Measurements from ENCODE around the gene SLC12A3.
"Not testable (repeated sequence)": the region's sequence is repeated elsewhere in the genome, so short reads cannot be mapped to it uniquely, and the experiment has no call there.

The SLC12A3 gene

DNA sequence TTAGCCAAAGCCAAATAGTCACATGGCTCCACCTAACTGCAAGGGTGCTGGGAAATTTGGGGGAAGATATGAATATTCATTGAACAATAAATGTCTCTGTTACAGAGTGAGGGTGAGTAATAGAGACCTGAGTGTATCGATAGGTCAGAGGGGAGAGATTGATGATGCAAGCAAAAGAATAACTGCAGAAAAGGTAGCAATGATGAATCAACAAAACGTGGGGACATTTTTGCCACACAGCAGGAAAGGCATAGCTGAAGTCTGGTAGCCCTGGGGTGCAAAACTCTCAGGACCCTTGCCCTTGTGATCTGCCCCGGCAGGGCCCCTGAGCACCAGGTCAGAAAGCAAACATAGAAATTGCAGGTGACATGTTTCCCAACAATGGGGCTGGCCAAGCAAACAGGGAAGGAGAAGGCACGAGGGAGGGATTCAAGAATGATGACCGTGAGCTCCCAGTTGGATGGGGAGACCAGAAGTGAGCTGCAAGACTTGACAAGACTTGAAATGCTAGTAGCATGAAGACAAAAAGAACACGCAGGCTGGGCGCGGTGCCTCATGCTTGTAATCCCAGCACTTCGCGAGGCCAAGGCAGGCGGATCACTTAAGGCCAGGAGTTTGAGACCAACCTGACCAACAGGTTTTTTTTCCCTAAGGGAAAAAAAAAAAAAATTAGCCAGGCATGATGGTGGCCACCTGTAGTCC lies 54.2 kb downstream of the SLC12A3 start:
- no peak for DNase-seq (ENCODE audit: low spot score)

DNA sequence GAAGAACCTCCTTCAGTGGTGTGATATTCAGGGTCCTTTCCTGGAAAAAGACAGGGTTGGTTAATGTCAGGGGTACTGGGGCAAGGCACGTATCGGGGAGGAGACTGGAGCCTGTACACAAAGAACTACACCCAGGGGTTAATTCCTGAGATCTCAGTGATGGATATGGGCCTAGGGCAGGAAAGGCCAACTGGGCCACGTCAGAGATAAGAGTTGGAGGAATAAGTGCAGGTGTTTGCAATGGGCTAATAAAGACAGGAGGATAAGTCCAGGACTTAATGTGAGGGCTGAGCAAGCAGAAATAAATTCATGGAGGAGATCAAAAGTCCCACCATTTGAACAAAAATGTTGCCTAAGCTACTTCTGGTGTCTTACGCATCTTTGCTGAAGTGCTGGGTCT lies 56.6 kb downstream of the SLC12A3 start:
- no peak for DNase-seq (ENCODE audit: low spot score)

DNA sequence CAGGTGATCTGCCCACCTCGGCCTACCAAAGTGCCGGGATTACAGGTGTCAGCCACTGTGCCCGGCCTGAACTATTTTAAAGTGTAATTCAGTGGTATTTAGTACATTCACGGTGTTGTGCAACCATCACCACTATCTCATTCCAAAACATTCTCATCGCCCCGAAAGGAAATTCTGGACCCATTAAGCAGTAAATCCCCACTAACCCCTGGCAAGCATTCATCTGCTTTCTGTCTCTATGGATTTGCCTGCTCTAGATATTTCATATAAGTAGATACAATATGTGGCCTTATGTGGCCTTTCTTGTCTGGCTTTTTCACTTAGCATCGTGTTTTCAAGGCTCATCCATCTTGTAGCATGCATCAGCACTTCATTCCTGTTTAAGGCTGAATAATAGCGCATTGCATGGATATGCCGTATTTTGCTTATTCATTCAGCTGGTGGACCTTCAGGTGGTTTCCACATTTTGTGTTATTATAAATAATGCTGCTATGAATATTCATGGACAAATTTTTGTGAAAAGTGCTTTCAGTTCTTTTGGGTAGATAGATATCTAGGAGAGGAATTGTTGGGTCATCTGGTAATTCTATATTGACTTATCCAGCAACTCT lies 58.6 kb downstream of the SLC12A3 start:
- no peak for DNase-seq (ENCODE audit: low spot score)

DNA sequence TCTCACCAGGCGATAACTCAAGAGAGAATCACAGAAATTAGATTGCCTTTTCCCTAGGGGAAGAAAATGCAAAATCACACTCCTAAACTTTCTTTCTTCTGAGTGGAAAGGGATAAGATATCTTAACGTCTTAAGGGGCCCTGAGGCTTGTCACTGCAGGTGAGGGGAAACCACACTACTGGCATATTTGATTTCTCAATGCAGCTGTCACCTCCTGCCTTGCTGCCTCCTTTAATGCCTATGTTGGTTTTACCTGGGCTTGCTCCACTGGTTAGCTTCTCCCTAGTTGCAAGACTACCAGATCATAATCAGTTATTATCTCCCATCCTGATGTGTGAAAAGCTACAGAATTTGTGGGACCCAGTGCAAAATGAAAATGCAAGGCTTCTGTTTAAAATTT lies 62.5 kb downstream of the SLC12A3 start:
- DNase-seq (ENCODE audit: low spot score) = no peak

DNA sequence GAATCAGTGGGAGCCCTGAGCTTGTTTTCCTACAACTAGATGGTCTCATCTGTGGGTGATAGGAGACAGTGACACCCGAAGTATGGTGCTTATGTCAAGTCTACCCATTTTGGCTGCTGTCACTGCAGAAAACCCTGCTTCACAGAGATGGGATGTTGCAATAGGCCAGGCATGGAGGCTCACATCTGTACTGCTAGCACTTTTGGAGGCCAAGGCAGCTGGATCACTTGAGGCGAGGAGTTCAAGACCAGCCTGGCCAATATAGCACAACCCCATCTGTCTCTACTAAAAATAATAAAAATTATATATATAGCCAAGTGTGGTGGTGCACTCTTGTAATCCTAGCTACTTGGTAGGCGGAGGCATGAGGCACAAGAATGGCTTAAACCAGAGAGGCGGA lies 64.6 kb downstream of the SLC12A3 start:
- DNase-seq (ENCODE audit: low spot score) = no peak

DNA sequence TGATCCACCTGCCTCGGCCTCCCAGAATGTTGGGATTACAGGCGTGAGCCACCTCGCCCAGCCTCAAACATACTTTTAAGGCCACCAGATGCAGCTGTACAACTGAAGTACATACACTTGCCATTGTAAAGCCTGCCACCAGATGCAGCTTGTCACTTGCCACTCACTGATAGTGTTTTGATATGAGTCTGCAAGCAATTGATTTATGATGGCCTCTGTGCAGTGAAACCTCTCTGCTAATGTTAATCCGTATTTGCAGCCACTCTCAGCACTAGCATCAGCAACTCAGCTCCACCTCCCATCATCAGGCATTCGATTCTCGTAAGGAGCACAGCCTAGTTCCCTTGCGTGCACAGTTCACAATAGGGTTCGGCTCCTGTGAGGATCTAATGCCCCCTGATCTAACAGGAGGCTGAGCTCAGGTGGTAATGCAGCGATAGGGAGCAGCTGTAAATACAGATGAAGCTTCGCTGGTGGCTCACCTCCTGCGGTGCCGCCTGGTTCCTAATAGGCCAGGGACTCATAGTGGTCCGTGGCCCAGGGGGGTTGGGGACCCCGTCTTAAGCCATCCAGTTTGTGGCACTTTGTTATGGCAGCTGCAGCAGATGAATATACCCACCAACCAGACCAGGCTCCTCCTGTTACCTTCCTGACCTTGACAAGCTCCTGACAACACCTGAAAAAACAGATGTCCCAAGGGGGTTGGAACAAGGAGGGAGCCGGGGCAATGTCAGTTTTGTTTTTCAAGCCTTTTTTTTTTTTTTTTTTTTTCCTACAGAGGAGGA lies 65.7 kb downstream of the SLC12A3 start:
- no peak for DNase-seq (ENCODE audit: low spot score)

DNA sequence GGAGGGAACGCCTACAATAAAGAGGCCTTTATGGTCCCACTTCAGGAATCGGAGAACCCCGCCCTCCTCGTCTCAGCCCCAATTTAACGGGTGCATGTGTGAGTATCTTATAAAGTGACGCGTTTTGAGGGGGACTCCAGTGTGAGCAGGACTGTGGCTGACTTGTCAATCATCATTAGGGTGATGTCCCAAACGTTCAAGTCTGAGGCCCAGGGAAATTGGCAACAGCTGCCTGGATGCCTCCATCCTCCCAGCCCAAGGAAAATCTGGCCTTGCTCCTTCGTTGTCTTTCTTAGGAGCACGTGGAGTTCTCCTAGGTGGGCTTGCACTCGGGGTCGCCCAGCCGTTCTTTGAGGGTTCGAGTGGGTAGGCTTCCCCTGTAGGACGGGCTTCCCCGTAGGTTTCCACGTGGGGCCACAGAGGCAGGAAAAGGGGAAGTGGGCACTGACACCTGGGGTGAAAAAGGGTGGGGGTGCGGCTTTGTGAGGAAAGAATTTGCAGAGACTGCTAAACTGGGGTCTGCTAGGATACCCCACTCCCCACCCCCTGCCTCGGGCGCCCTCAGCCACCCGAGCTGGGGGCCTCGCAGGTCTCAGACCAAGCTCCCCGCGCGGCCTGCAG lies 66.4 kb downstream of the SLC12A3 start:
- DNase-seq (ENCODE audit: low spot score) = no peak

DNA sequence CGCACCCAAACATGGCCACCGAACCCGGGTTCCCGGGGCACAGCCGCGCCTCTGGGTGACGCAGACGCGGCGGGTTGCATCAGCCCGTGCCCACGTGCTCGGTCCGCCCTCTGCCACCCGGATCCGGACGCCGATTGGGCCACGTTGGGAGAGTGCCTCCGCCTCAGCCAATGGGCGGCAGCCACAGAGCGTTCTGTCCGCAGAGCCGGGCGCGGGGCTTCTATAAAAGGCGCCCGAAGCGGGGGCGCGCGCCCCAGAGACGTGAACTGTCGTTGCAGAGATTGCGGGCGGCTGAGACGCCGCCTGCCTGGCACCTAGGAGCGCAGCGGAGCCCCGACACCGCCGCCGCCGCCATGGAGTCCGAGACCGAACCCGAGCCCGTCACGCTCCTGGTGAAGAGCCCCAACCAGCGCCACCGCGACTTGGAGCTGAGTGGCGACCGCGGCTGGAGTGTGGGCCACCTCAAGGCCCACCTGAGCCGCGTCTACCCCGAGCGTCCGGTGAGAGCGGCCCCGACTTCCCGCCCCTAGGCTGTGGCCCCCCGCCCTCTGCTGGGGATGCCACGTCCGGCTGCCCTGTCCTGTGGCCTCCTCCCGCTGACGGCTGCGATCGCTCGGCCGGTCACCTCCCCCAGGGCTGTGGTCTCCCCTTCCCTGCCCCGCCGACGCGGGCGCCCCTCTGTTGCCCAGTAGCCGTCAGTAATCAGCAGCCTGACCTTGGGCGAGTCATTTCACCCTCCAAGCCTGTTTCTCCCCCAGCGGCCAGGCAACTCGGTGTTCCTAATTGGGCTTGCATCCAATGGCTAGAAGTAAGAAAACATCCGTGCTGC lies 67.1 kb downstream of the SLC12A3 start, which contains the start of gene HERPUD1:
Gene HERPUD1, plus strand, starts transcription at position 251 of the 829 bp plus-strand sequence. Its CDS starts 103 bp downstream, at position 354.
- peak; percentile 99 for DNase-seq (ENCODE audit: low spot score)

DNA sequence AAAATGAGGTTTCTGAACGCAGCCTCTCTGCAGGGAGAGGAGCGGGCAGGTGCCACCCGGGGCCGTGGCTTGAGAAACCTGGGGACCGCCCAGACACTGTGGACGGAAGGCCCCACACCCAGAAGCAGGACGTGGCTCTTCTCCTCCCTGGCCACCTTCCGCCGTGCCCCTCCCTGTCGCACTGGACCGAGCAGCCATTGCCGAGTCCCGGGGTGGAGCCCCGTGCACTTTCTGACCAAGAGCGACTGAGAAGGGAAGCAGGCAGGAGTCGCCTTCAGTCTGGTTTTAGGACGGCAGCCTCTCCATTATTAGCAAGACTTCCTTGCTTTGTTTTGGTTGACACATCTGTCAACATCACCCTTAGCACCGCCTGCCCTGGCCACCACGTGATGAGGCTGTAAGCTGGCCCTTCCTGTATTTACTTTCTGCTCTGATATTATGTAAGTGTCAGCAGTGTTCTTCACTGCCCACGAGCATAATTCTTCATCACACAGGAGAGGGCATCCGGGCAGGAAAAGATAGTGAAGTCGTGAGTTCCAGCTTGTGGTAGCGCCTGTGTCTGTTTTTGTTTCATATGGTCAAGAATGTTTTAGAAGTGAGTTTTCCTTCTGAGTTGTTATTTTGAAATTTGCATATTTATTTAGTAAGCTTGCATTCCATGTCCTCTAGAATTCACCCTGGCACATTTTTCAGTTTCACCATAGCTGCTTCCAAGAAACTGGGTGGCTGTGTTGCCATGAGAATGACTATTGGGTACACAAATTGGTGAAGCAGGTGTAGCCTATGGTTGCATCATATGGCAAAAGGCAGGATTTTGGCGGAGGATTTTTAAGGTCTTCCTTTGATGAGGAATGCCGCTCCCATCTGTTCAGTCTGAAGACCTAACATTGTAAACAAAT lies 68.0 kb downstream of the SLC12A3 start:
- DNase-seq (ENCODE audit: low spot score) = peak; percentile 52

DNA sequence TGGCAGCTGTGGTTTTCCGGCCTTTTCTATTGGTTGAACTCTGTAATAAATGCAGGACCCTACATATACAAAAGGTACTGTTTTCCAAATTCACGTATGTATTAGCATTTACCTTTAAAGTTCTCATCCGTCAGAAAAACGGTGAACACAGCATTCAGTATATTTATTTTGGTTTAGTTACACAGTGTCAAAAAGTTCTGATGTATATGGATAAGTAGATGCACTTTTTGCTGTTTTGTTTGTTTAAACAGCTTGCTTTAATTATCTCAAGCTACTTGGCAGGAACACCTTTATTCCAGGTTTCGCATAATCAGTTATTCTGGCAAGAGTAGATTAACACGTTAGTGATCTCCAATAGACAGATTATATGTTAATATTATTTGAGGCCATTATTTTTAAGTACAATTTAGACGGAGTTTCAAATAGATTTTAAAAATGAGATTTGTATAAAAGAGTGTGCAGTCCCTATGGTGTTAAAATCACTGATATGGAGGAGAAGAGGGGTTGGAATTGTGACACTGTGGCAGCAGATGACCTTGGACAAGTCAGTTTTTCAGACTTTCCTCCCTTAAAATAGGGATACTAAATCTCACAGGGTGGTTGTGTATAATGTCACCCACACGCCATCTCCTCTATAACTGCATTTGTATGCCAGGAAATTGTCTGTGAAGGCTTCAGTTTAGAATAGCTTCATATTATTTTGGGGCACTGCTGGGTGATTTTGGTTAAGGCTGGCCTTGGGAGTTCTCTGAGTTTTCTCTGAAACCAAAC lies 69.0 kb downstream of the SLC12A3 start:
- no peak for DNase-seq (ENCODE audit: low spot score)

DNA sequence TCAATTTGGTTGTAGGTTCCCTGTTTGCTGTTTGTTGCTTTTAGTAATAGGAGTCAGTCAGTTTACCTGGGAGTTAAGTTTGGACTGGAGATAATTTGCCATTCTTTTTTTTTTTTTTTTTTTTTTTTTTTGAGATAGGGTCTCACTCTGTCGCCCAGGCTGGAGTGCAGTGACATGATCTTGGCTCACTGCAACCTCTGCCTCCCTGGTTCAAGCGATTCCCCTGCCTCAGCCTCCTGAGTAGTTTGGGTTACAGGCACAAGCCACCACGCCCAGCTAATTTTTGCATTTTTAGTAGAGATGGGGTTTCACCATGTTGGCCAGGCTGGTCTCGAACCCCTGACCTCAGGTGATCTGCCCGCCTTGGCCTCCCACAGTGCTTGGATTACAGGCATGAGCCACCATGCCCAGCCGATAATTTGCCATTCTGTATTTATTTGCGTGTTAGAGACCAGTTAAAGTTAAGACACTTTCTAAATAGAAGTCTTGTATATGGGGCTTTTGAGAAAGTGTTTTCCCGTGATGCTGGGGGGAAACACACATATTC lies 69.7 kb downstream of the SLC12A3 start:
- DNase-seq (ENCODE audit: low spot score) = not testable (repeated sequence)

DNA sequence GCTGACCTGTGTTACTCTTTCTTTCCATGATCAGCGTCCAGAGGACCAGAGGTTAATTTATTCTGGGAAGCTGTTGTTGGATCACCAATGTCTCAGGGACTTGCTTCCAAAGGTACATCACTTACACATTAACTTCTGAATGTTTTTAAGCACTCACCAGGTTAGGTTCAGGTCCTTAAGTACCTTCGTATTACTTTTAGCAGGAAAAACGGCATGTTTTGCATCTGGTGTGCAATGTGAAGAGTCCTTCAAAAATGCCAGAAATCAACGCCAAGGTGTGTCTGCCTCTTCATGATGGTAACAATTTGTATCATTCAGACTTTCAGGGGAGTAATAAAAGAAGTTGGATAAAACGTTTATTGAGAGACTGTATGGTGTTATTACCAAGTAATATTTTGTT lies 70.2 kb downstream of the SLC12A3 start:
- DNase-seq (ENCODE audit: low spot score) = no peak

DNA sequence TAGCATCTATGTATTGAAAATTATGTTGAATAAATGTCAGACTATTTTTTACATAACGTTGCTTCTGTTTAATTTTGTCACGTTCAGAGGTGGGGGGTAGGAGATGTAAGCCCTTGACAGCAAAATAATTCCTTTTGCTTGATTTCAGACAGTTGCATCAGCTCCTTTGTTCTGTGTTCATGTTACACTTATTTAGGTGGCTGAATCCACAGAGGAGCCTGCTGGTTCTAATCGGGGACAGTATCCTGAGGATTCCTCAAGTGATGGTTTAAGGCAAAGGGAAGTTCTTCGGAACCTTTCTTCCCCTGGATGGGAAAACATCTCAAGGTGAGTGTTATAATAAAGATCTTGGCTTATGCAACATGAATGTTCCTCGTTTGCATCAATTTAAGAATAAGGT lies 71.5 kb downstream of the SLC12A3 start:
- DNase-seq (ENCODE audit: low spot score) = no peak

DNA sequence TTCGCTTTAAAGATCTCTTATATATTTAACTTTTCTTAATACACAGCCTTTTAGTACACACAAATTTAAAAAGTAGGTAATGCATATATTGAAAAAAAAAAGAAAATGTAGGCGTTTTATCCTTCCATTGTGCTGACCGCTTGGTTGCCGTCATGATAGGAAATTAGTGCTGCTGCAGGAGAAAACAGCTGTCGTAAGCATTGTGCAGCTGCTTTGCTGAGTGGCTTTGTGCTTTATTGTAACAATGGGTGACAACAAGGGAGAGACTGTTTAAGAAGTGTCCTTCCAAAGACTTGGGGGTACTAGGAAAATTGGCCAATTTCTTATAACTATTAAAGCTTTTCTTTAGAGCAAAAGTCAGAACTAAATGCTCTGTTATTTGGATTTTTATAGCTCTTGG lies 71.9 kb downstream of the SLC12A3 start:
- DNase-seq (ENCODE audit: low spot score) = no peak

DNA sequence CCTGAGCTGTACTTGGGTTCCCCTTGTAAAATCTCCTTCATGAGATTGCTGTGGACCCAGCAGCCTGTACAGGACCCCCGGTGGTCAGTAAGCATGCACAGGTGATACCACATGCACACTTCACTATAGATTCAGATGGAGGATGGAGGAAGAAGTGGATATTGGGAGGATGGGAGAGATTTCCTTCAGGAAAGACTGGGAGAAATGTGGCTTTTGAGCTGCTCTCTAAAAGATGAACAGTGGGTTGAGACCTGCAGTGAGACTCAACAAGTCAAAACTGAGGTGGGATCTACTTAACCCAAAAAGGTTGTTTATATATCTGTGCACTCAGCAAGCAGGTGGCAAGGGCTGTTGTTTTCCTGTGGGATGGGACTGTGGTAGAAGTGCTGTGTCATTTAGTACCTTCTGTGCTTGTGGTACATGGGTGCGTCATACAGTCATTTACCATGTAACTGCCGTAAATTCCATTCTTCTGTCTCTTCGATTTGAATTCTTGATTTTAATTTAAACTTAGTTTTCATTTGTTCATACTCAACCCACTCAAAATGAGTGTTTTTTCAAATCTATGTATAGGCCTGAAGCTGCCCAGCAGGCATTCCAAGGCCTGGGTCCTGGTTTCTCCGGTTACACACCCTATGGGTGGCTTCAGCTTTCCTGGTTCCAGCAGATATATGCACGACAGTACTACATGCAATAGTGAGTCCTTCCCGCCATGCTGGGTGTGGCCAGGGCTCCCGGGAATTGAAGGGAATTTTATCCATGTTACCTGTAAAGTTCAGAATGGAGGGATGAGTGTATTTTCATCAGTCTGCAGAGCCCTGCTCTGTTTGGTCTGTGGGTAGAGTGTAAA lies 73.9 kb downstream of the SLC12A3 start:
- no peak for DNase-seq (ENCODE audit: low spot score)

DNA sequence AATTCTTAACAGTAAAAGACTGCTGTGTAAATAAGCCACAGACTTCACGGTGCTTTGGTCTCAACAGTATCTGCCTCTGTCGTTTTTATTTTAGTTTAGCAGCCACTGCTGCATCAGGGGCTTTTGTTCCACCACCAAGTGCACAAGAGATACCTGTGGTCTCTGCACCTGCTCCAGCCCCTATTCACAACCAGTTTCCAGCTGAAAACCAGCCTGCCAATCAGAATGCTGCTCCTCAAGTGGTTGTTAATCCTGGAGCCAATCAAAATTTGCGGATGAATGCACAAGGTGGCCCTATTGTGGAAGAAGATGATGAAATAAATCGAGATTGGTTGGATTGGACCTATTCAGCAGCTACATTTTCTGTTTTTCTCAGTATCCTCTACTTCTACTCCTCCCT lies 74.8 kb downstream of the SLC12A3 start:
- no peak for DNase-seq (ENCODE audit: low spot score)

DNA sequence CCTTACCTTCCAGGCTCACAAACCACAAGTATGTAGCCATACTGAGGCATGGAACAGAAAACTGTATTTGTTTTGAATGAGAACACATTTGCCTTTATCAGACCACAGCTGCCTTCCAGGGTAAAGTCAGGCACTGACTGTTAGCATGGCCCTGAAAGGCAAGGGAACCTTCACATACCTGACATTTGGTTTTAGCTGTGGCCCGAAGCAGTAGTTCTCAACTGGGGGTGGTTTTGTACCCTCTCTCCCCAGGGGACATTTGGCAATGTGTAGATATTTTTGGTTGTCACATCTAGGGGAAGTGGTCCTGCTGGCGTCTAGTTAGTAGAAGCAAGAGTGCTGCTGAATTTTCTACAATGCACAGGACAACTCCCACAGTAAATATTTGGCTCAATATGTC lies 76.1 kb downstream of the SLC12A3 start:
- no peak for DNase-seq (ENCODE audit: low spot score)

DNA sequence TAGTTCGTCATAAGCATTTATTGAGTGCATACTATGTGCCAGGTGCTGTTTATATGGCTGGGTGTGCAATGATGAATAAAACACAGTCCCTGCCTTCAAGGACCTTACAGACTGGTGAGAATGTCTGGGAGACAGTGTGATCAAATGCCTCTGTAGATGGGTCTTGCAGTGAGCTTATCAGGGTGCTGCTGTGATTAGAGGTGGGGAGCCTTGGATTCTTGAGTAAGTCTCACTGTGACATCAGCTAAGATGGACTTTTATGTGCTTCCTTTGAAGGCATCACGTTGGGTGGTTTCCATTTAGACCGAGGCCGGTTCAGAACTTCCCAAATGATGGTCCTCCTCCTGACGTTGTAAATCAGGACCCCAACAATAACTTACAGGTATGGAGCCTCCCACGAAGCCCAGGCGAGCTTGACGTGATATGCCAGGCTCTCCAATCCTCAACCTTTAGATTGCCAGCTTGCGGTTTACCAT lies 76.9 kb downstream of the SLC12A3 start:
- no peak for DNase-seq (ENCODE audit: low spot score)
